ENCODE data around the gene ZMYND10.

Gene ZMYND10

GRCh38 chr3:50345586-50346234 lies at the start of gene ZMYND10:
TSS of gene ZMYND10 (minus strand) at chr3:50345732. CDS start at chr3:50345579, 153 bp downstream.
- Histone ChIP-seq H3K36me3 (ENCODE audit: control insufficient read depth in 2 of 2, insufficient read depth in 2 of 2, low read length in 2 of 2) (peaks cover 11 to 13% of the 10 kb centered on the region in 2 donors), H3K9ac (ENCODE audit: low read depth in 1 of 2, low read length in 2 of 2) (peak within 1 kb of the TSS; percentile 41 to 52), H3K4me3 (ENCODE audit: low read length in 2 of 2) (peak within 1 kb of the TSS; percentile 37 to 65), H3K9me3 (ENCODE audit: control insufficient read depth in 2 of 2, low read length in 2 of 2) (no peaks in the 10 kb centered on the region), H3K27me3 (ENCODE audit: control insufficient read depth in 2 of 2, insufficient read depth in 2 of 2, low read length in 2 of 2) (no peaks in the 10 kb centered on the region), H3K27ac (ENCODE audit: low read depth in 2 of 2, low read length in 2 of 2) (peak within 1 kb of the TSS in 1 of 2 donors; percentile 9), H3K4me1 (ENCODE audit: control insufficient read depth in 2 of 2, insufficient read depth in 2 of 2, low read length in 2 of 2) (peaks cover 32 to 37% of the 10 kb centered on the region in 2 donors)

DNA sequence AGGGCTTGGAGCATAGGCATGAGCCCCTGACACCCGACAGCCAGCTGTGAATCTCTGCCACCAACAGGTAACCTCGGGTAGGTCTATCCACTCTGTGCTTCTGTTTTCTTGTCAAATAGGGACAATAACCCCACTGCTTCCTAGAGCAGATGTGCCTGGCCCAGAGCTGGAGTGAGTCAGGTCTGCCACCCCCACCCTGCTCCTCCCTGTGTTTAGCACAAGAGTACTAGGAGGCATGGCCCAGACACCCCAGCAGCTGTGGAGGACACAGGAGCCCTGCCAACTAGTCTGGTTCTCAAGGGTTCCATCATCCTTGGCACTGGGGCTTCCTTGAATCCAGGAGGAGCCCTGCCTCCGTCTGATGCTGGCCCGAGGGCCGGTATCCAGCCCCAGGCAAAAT lies 47.5 kb upstream of the ZMYND10 start:
- Histone ChIP-seq H3K4me1 (ENCODE audit: control insufficient read depth in 2 of 2, insufficient read depth in 2 of 2, low read length in 2 of 2) (peaks cover 4 to 9% of the 10 kb centered on the region in 2 donors), H3K9me3 (ENCODE audit: control insufficient read depth in 2 of 2, low read length in 2 of 2) (no peaks in the 10 kb centered on the region), H3K36me3 (ENCODE audit: control insufficient read depth in 2 of 2, insufficient read depth in 2 of 2, low read length in 2 of 2) (no peaks in the 10 kb centered on the region), H3K27me3 (ENCODE audit: control insufficient read depth in 2 of 2, insufficient read depth in 2 of 2, low read length in 2 of 2) (no peaks in the 10 kb centered on the region), H3K4me3 (ENCODE audit: low read length in 2 of 2) (no peak overlapping the region), H3K27ac (ENCODE audit: low read depth in 2 of 2, low read length in 2 of 2) (no peak overlapping the region), H3K9ac (ENCODE audit: low read depth in 1 of 2, low read length in 2 of 2) (no peak overlapping the region)

DNA sequence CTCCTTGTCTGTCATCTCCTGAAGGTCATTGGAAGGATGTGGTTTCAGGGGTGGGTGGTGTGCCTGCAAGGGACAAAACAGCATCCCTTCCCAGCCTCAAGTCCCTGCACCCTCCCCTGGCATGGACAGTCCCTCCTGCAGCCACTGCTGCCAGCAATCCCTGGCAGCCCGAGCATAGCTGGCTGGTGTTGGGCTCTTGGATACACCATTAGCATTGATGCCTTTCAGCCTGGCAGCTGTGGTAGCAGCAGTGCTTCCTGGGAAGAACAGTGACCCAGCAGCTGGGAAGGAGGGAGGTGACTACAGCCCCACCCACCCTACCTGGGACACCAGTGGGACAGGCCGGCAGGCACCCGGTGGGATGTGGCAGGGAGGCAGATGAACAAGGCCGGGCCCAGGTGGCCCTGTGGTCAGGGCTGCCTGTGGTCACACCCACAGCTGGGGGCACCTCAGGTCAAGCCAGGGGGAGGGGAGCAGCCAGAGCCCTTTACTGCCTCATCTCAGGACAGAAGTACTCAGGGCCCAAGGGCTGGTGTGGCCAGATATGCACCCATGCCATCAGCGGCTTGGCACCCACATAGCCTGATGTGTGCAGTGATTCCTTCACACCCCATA lies 46.7 kb upstream of the ZMYND10 start:
- H3K27ac ChIP-seq (ENCODE audit: low read depth in 2 of 2, low read length in 2 of 2): no peak overlapping the region
- H3K4me3 ChIP-seq (ENCODE audit: low read length in 2 of 2): no peak overlapping the region
- H3K9me3 ChIP-seq (ENCODE audit: control insufficient read depth in 2 of 2, low read length in 2 of 2): no peaks in the 10 kb centered on the region
- no peaks in the 10 kb centered on the region for H3K36me3 ChIP-seq (ENCODE audit: control insufficient read depth in 2 of 2, insufficient read depth in 2 of 2, low read length in 2 of 2)
- H3K27me3 ChIP-seq (ENCODE audit: control insufficient read depth in 2 of 2, insufficient read depth in 2 of 2, low read length in 2 of 2): no peaks in the 10 kb centered on the region
- H3K4me1 ChIP-seq (ENCODE audit: control insufficient read depth in 2 of 2, insufficient read depth in 2 of 2, low read length in 2 of 2): peaks cover 4 to 9% of the 10 kb centered on the region in 2 donors
- no peak overlapping the region for H3K9ac ChIP-seq (ENCODE audit: low read depth in 1 of 2, low read length in 2 of 2)

DNA sequence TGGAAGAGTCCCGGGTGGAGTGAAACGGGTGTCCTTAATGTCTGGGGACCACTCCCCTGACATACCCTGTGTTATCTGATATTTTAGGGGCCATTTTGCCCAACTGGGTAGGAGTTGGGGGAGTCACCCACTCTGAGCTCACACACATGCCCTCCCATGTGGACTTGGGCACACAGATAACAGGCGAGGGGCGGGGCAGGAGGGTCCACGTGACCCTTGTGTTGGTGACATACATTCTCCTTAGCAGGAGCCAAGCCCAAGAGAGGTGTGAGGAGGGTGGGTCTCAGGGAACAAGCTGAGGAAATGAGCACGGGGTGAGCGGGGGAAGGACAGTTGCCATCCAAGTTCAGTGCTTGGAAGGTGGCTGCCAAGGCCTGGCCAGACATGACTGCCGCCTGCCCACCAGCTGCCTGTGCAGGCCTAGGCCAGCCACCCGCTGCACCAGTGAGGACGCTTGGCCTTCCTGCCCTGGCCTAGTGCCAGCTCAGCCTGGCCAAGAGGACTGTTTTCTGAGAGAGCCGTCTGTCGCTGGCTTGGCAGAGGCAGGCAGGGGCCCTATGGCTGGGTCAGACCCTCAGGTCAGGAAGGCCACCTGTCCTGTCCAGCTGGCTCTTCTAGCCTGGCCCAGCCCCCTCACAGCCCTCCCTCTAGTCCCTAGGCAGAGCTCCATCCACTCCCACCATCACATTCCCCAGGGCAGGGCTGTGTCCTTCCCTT lies 45.1 kb upstream of the ZMYND10 start:
- no peaks in the 10 kb centered on the region for H3K27me3 ChIP-seq (ENCODE audit: control insufficient read depth in 2 of 2, insufficient read depth in 2 of 2, low read length in 2 of 2)
- no peak overlapping the region for H3K4me3 ChIP-seq (ENCODE audit: low read length in 2 of 2)
- H3K27ac ChIP-seq (ENCODE audit: low read depth in 2 of 2, low read length in 2 of 2): peak overlapping the region in 1 of 2 donors; percentile 6
- no peak overlapping the region for H3K9ac ChIP-seq (ENCODE audit: low read depth in 1 of 2, low read length in 2 of 2)
- H3K4me1 ChIP-seq (ENCODE audit: control insufficient read depth in 2 of 2, insufficient read depth in 2 of 2, low read length in 2 of 2): peaks cover 4 to 9% of the 10 kb centered on the region in 2 donors
- no peaks in the 10 kb centered on the region for H3K9me3 ChIP-seq (ENCODE audit: control insufficient read depth in 2 of 2, low read length in 2 of 2)
- H3K36me3 ChIP-seq (ENCODE audit: control insufficient read depth in 2 of 2, insufficient read depth in 2 of 2, low read length in 2 of 2): no peaks in the 10 kb centered on the region

- no peak overlapping the region for H3K4me3 ChIP-seq (ENCODE audit: low read length in 2 of 2)
- H3K27me3 ChIP-seq (ENCODE audit: control insufficient read depth in 2 of 2, insufficient read depth in 2 of 2, low read length in 2 of 2): no peaks in the 10 kb centered on the region
- H3K36me3 ChIP-seq (ENCODE audit: control insufficient read depth in 2 of 2, insufficient read depth in 2 of 2, low read length in 2 of 2): no peaks in the 10 kb centered on the region
- peaks cover 4 to 9% of the 10 kb centered on the region in 2 donors for H3K4me1 ChIP-seq (ENCODE audit: control insufficient read depth in 2 of 2, insufficient read depth in 2 of 2, low read length in 2 of 2)
- no peak overlapping the region for H3K27ac ChIP-seq (ENCODE audit: low read depth in 2 of 2, low read length in 2 of 2)
- H3K9me3 ChIP-seq (ENCODE audit: control insufficient read depth in 2 of 2, low read length in 2 of 2): no peaks in the 10 kb centered on the region
- H3K9ac ChIP-seq (ENCODE audit: low read depth in 1 of 2, low read length in 2 of 2): no peak overlapping the region
Measured at GRCh38 chr3:50389414-50389767, 43.9 kb upstream of the ZMYND10 start.

DNA sequence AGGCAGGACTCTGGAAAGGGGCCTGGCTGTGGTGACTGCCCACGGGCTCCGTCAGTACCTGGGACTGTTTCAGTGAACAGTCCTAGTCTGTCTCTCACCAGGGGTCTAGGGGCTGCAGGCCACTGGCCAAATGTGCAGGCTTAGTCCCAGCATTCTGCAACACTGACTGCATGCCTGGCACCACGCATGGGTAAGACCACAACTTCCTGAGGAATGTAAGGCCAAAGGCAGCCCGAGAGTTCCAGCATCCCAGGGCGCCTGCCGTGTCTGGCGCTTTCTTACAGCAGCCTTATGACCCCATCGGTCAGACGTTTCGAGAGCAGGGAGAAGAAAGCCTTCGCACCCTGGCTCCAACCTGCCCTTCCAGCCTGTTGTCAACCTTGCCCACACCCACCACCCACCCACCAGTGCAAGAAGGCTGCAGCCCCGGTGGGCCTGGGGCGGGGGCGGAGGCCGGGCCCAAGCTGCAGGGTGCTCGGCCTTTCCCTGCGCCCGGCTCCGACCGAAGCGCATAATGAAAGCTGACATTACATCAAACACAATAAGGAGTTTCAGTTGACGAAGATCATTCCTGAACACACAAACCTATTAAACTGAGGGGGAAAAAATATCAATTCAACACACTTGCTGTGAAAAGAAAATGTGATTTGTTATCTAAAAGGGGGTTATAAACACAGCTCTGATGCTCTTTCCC lies 43.3 kb upstream of the ZMYND10 start:
- Histone ChIP-seq H3K27me3 (ENCODE audit: control insufficient read depth in 2 of 2, insufficient read depth in 2 of 2, low read length in 2 of 2) (no peaks in the 10 kb centered on the region), H3K9me3 (ENCODE audit: control insufficient read depth in 2 of 2, low read length in 2 of 2) (no peaks in the 10 kb centered on the region), H3K9ac (ENCODE audit: low read depth in 1 of 2, low read length in 2 of 2) (no peak overlapping the region), H3K27ac (ENCODE audit: low read depth in 2 of 2, low read length in 2 of 2) (no peak overlapping the region), H3K4me3 (ENCODE audit: low read length in 2 of 2) (no peak overlapping the region), H3K36me3 (ENCODE audit: control insufficient read depth in 2 of 2, insufficient read depth in 2 of 2, low read length in 2 of 2) (no peaks in the 10 kb centered on the region), H3K4me1 (ENCODE audit: control insufficient read depth in 2 of 2, insufficient read depth in 2 of 2, low read length in 2 of 2) (peaks cover 4 to 9% of the 10 kb centered on the region in 2 donors)

GRCh38 chr3:50388016-50388719 lies 42.6 kb upstream of the ZMYND10 start:
- Histone ChIP-seq H3K4me3 (ENCODE audit: low read length in 2 of 2) (no peak overlapping the region), H3K27me3 (ENCODE audit: control insufficient read depth in 2 of 2, insufficient read depth in 2 of 2, low read length in 2 of 2) (no peaks in the 10 kb centered on the region), H3K4me1 (ENCODE audit: control insufficient read depth in 2 of 2, insufficient read depth in 2 of 2, low read length in 2 of 2) (peaks cover 4 to 9% of the 10 kb centered on the region in 2 donors), H3K36me3 (ENCODE audit: control insufficient read depth in 2 of 2, insufficient read depth in 2 of 2, low read length in 2 of 2) (no peaks in the 10 kb centered on the region), H3K9ac (ENCODE audit: low read depth in 1 of 2, low read length in 2 of 2) (no peak overlapping the region), H3K27ac (ENCODE audit: low read depth in 2 of 2, low read length in 2 of 2) (no peak overlapping the region), H3K9me3 (ENCODE audit: control insufficient read depth in 2 of 2, low read length in 2 of 2) (no peaks in the 10 kb centered on the region)

GRCh38 chr3:50385754-50386153 lies 40.2 kb upstream of the ZMYND10 start:
- H3K9ac ChIP-seq (ENCODE audit: low read depth in 1 of 2, low read length in 2 of 2): no peak overlapping the region
- peaks cover 2 to 4% of the 10 kb centered on the region in 2 donors for H3K4me1 ChIP-seq (ENCODE audit: control insufficient read depth in 2 of 2, insufficient read depth in 2 of 2, low read length in 2 of 2)
- no peaks in the 10 kb centered on the region for H3K36me3 ChIP-seq (ENCODE audit: control insufficient read depth in 2 of 2, insufficient read depth in 2 of 2, low read length in 2 of 2)
- no peaks in the 10 kb centered on the region for H3K9me3 ChIP-seq (ENCODE audit: control insufficient read depth in 2 of 2, low read length in 2 of 2)
- H3K27me3 ChIP-seq (ENCODE audit: control insufficient read depth in 2 of 2, insufficient read depth in 2 of 2, low read length in 2 of 2): no peaks in the 10 kb centered on the region
- H3K27ac ChIP-seq (ENCODE audit: low read depth in 2 of 2, low read length in 2 of 2): no peak overlapping the region
- H3K4me3 ChIP-seq (ENCODE audit: low read length in 2 of 2): no peak overlapping the region

- H3K4me1 ChIP-seq (ENCODE audit: control insufficient read depth in 2 of 2, insufficient read depth in 2 of 2, low read length in 2 of 2): no peaks in the 10 kb centered on the region
- no peak overlapping the region for H3K27ac ChIP-seq (ENCODE audit: low read depth in 2 of 2, low read length in 2 of 2)
- H3K9me3 ChIP-seq (ENCODE audit: control insufficient read depth in 2 of 2, low read length in 2 of 2): no peaks in the 10 kb centered on the region
Measured at GRCh38 chr3:50383750-50384149, 38.2 kb upstream of the ZMYND10 start.

More at GRCh38 chr3:50383750-50384149, 38.2 kb upstream of the ZMYND10 start:
- Histone ChIP-seq H3K36me3 (ENCODE audit: control insufficient read depth in 2 of 2, insufficient read depth in 2 of 2, low read length in 2 of 2) (no peaks in the 10 kb centered on the region), H3K9ac (ENCODE audit: low read depth in 1 of 2, low read length in 2 of 2) (no peak overlapping the region), H3K27me3 (ENCODE audit: control insufficient read depth in 2 of 2, insufficient read depth in 2 of 2, low read length in 2 of 2) (no peaks in the 10 kb centered on the region), H3K4me3 (ENCODE audit: low read length in 2 of 2) (no peak overlapping the region)

All from mucosa of rectum (tissue), 2 donors.